ENCODE results near the gene CDKL1. TPM values are rescaled to one million over a fixed set of nuclear protein-coding genes. Genes with fewer than 3 reads are reported as not detected.

Gene CDKL1
- total RNA-seq, 1 donor from 2014 or later = 5.4 TPM

DNA sequence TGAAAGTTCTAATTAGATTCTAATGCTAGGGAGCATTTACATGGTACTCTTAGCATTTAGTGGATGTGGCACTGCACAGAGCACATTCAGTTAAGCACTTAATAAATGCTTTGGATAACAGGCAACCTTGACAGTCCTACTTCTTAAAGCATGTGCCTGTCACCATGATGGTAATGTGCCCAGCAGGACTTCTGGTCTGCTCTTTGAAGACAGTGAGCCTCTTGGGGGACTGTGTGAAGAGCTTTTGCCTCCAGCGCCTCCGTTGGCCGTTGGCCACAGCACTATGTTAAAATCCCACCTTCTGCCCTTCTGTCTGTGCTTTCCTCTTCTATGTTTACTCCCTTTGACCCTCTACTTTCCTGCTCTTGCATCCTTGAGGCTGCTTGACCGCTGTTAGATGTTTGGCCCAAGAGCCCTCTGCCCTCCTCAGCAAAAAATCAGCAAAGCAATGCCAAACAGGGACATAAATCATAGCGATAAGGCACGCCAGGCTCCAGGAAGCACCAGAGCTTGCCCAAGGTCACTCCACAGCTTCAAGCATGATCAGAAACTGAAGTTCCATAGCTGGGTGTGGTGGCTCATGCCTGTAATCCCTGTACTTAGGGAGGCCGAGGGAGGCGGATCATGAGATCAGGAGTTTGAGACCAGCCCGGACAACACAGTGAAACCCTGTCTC lies 8.3 kb downstream of the CDKL1 start:
- no peak overlapping the region for H2AFZ ChIP-seq (ENCODE audit: low read depth, low read length)
- H3K79me2 ChIP-seq (ENCODE audit: insufficient read depth, low read length) = no peaks in the 10 kb centered on the region
- no peak overlapping the region for H3K27ac ChIP-seq (ENCODE audit: low read depth, low read length)
- no peak overlapping the region for H3K9ac ChIP-seq (ENCODE audit: low read length)
- H3K4me3 ChIP-seq (ENCODE audit: insufficient read depth, low read depth, low read length) = no peak overlapping the region
- H4K20me1 ChIP-seq (ENCODE audit: insufficient read depth, low read length) = no peaks in the 10 kb centered on the region
- no peak overlapping the region for H3K4me3 Mint-ChIP-seq (ENCODE audit: unreplicated experiment)
- H3K4me1 ChIP-seq (ENCODE audit: insufficient read depth, low read length) = no peaks in the 10 kb centered on the region
- H3K27ac Mint-ChIP-seq (ENCODE audit: unreplicated experiment) = no peak overlapping the region
- peaks cover 3% of the 10 kb centered on the region for H3K9me3 Mint-ChIP-seq (ENCODE audit: unreplicated experiment)
- DNase-seq (ENCODE audit: low read depth) (no peak), FAIRE-seq (no peak)
- H3K36me3 Mint-ChIP-seq (ENCODE audit: low read depth, unreplicated experiment) = peaks cover 10% of the 10 kb centered on the region
- H3K9me3 ChIP-seq (ENCODE audit: insufficient read depth, low read depth, low read length) = no peaks in the 10 kb centered on the region
- TF ChIP-seq EZH2 (IDR thresholded peaks at IDR 0.05; ENCODE audit: insufficient read depth, low read length) = no peak
- TF ChIP-seq, protein P1, sequence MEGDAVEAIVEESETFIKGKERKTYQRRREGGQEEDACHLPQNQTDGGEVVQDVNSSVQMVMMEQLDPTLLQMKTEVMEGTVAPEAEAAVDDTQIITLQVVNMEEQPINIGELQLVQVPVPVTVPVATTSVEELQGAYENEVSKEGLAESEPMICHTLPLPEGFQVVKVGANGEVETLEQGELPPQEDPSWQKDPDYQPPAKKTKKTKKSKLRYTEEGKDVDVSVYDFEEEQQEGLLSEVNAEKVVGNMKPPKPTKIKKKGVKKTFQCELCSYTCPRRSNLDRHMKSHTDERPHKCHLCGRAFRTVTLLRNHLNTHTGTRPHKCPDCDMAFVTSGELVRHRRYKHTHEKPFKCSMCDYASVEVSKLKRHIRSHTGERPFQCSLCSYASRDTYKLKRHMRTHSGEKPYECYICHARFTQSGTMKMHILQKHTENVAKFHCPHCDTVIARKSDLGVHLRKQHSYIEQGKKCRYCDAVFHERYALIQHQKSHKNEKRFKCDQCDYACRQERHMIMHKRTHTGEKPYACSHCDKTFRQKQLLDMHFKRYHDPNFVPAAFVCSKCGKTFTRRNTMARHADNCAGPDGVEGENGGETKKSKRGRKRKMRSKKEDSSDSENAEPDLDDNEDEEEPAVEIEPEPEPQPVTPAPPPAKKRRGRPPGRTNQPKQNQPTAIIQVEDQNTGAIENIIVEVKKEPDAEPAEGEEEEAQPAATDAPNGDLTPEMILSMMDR (IDR thresholded peaks at IDR 0.05; ENCODE audit: insufficient read depth, low read depth, low read length) = no peak
- H3K27me3 Mint-ChIP-seq (ENCODE audit: low read depth, unreplicated experiment) = no peaks in the 10 kb centered on the region
- H3K4me1 Mint-ChIP-seq (ENCODE audit: low read depth, unreplicated experiment) = no peaks in the 10 kb centered on the region
- no peak overlapping the region for H3K4me2 ChIP-seq (ENCODE audit: low read length)
- H3K36me3 ChIP-seq (ENCODE audit: insufficient read depth, low read length) = no peaks in the 10 kb centered on the region
- no peaks in the 10 kb centered on the region for H3K27me3 ChIP-seq (ENCODE audit: insufficient read depth, low read length)

DNA sequence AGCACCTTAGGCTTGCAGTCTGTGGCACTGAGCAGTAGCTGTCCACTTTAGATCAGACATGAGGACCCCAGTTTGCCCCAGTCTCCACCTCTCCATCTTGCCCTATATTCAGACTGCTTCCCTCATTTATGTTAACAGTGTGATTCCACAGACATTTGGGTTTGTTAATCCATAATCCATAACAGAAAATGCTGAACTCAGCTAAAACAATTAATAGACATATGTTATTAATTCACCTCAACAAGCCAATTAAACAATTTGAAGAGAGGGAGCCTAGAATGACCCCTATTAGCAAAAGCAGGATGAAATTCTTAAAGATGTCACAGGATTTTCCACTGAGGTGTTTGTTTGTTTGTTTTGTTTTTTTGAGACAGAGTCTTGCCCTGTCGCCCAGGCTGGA lies 9.1 kb downstream of the CDKL1 start:
- H3K36me3 Mint-ChIP-seq (ENCODE audit: low read depth, unreplicated experiment) = peaks cover 9% of the 10 kb centered on the region
- Histone ChIP-seq H3K9ac (ENCODE audit: low read length) (no peak overlapping the region), H3K79me2 (ENCODE audit: insufficient read depth, low read length) (no peaks in the 10 kb centered on the region), H3K4me2 (ENCODE audit: low read length) (no peak overlapping the region), H3K36me3 (ENCODE audit: insufficient read depth, low read length) (no peaks in the 10 kb centered on the region), H2AFZ (ENCODE audit: low read depth, low read length) (no peak overlapping the region), H3K9me3 (ENCODE audit: insufficient read depth, low read depth, low read length) (no peaks in the 10 kb centered on the region), H4K20me1 (ENCODE audit: insufficient read depth, low read length) (no peaks in the 10 kb centered on the region), H3K4me1 (ENCODE audit: insufficient read depth, low read length) (no peaks in the 10 kb centered on the region), H3K27me3 (ENCODE audit: insufficient read depth, low read length) (no peaks in the 10 kb centered on the region), H3K27ac (ENCODE audit: low read depth, low read length) (no peak overlapping the region), H3K4me3 (ENCODE audit: insufficient read depth, low read depth, low read length) (no peak overlapping the region)
- no peak overlapping the region for H3K4me3 Mint-ChIP-seq (ENCODE audit: unreplicated experiment)
- H3K9me3 Mint-ChIP-seq (ENCODE audit: unreplicated experiment) = peaks cover 3% of the 10 kb centered on the region
- no peak for FAIRE-seq
- no peak overlapping the region for H3K27ac Mint-ChIP-seq (ENCODE audit: unreplicated experiment)
- no peaks in the 10 kb centered on the region for H3K27me3 Mint-ChIP-seq (ENCODE audit: low read depth, unreplicated experiment)
- DNase-seq (ENCODE audit: low read depth) = no peak
- TF ChIP-seq, protein P1 (IDR thresholded peaks at IDR 0.05; ENCODE audit: insufficient read depth, low read depth, low read length) = no peak
- no peak for TF ChIP-seq EZH2 (IDR thresholded peaks at IDR 0.05; ENCODE audit: insufficient read depth, low read length)
- no peaks in the 10 kb centered on the region for H3K4me1 Mint-ChIP-seq (ENCODE audit: low read depth, unreplicated experiment)

DNA sequence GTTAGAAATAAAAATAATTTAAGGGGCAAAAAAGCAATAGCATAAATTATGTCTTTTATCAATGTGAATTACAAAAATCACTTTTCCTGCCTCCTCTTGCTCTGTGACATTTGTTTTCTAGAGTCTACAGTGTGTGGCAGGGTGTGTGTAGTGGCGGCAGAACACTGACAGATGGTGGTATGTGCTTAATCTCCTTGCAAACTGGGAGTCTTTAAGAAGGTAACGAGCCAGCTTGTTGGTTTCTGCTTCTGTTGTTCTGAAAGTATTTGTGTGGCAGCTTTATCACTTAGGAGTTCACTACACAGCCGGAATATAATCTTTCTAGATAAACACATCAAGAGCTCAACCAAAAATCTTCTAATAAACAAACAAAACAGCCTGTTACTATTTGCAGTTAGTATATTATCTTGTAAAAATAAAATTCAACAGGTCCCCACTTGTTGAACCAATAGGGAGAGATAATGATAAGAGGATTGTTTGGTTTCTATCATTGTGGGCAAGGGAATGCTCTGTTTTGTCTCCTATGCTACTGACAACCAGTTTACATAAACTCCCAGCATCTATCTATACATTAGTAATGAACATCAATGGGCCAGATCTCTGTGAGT lies 13.0 kb downstream of the CDKL1 start:
- Histone ChIP-seq H3K79me2 (ENCODE audit: insufficient read depth, low read length) (no peaks in the 10 kb centered on the region), H2AFZ (ENCODE audit: low read depth, low read length) (no peak overlapping the region), H3K27me3 (ENCODE audit: insufficient read depth, low read length) (no peaks in the 10 kb centered on the region), H3K4me3 (ENCODE audit: insufficient read depth, low read depth, low read length) (no peak overlapping the region), H3K9me3 (ENCODE audit: insufficient read depth, low read depth, low read length) (no peaks in the 10 kb centered on the region), H3K4me2 (ENCODE audit: low read length) (no peak overlapping the region), H3K9ac (ENCODE audit: low read length) (no peak overlapping the region), H3K36me3 (ENCODE audit: insufficient read depth, low read length) (no peaks in the 10 kb centered on the region), H3K4me1 (ENCODE audit: insufficient read depth, low read length) (no peaks in the 10 kb centered on the region), H4K20me1 (ENCODE audit: insufficient read depth, low read length) (no peaks in the 10 kb centered on the region), H3K27ac (ENCODE audit: low read depth, low read length) (no peak overlapping the region)
- Mint-ChIP-seq H3K36me3 (ENCODE audit: low read depth, unreplicated experiment) (peaks cover 19% of the 10 kb centered on the region), H3K4me1 (ENCODE audit: low read depth, unreplicated experiment) (no peaks in the 10 kb centered on the region), H3K27ac (ENCODE audit: unreplicated experiment) (no peak overlapping the region), H3K9me3 (ENCODE audit: unreplicated experiment) (no peaks in the 10 kb centered on the region), H3K4me3 (ENCODE audit: unreplicated experiment) (no peak overlapping the region), H3K27me3 (ENCODE audit: low read depth, unreplicated experiment) (no peaks in the 10 kb centered on the region)
- TF ChIP-seq EZH2 (IDR thresholded peaks at IDR 0.05; ENCODE audit: insufficient read depth, low read length) = no peak
- TF ChIP-seq, protein P1 (IDR thresholded peaks at IDR 0.05; ENCODE audit: insufficient read depth, low read depth, low read length) = no peak
- FAIRE-seq = no peak
- no peak for DNase-seq (ENCODE audit: low read depth)

All from astrocyte (in vitro differentiated cells and primary cell).